ENCODE data around the gene GLS2.

Gene GLS2

DNA sequence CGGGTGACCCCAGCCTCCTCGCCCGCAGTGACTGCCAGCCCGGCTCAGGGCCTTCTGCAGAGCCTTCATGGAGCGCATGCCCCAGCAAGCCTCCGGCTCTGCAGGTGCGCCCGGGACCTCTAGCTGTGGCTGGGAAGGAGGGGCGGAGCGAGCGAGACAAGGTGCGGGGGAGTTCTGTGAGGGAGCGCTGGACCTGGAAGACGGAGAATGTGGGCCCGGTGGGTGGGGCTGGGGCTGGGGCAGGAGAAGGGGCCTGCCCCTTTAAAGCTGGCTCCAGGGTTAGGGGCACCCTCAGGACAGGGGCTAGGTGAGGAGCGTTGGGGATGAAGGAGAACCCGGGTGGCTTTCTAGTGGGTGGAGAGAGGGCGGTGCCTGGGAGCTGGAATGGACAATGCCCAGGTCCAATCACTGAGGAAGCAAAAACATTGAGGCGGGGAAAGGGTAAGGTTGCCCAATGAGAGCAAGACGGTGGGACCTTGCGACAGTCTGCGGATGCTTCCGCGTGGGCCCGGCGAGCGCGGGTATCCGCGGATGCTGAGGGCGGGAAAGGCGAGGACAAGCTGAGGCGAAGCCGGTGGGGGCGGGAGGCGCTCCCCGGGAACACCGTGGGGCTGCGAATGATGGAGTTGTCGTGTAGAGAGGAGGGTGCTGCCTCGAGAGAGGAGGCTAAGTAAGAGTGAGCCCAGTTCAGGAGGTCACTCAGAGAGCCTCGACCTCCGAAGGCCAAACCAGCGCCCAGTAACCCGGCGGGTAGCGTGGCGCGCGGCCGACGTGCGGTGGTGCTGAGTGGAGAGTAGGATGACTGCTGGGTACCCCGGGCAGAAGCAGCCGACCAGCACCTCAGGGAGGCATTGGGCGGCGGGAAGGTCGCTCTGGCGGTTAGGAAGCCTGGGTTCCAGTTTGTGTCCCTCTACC lies at the start of gene GLS2:
GLS2 (minus strand) TSS at position 121 of the 915 bp plus-strand sequence; CDS start at position 78, 43 bp downstream.
- peak; percentile 89 for DNase-seq (ENCODE audit: low read depth)

DNA sequence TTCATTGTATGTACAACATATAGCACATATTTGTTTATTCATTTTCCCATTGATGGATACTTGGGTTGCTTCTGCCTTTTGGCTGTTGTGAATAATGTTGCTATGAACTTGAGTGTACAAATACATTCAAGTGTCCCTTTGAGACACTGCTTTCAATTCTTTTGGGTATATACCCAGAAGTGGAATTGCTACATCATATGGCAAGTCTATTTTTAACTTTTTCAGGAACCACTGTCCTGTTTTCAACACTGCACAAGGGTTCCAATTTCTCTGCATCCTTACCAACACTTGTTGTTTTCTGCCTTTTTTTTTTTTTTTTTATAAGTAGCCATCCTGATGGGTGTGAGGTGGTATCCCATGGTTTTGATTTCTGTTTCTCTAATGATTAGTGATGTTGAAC lies 49.6 kb upstream of the GLS2 start:
- no peak for DNase-seq (ENCODE audit: low read depth)
- TF ChIP-seq, protein P1, sequence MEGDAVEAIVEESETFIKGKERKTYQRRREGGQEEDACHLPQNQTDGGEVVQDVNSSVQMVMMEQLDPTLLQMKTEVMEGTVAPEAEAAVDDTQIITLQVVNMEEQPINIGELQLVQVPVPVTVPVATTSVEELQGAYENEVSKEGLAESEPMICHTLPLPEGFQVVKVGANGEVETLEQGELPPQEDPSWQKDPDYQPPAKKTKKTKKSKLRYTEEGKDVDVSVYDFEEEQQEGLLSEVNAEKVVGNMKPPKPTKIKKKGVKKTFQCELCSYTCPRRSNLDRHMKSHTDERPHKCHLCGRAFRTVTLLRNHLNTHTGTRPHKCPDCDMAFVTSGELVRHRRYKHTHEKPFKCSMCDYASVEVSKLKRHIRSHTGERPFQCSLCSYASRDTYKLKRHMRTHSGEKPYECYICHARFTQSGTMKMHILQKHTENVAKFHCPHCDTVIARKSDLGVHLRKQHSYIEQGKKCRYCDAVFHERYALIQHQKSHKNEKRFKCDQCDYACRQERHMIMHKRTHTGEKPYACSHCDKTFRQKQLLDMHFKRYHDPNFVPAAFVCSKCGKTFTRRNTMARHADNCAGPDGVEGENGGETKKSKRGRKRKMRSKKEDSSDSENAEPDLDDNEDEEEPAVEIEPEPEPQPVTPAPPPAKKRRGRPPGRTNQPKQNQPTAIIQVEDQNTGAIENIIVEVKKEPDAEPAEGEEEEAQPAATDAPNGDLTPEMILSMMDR (IDR thresholded peaks at IDR 0.05; ENCODE audit: insufficient read depth, low read depth, low read length, missing control alignments) = no peak
- peak overlapping the region; percentile 8 for H3K4me3 ChIP-seq (ENCODE audit: low read length)

More for the DNA sequence above, at the start of gene GLS2:
- peak within 1 kb of the TSS; percentile 58 for H3K4me3 ChIP-seq (ENCODE audit: low read length)
- TF ChIP-seq, protein P1 (IDR thresholded peaks at IDR 0.05; ENCODE audit: insufficient read depth, low read depth, low read length, missing control alignments) = no peak

DNA sequence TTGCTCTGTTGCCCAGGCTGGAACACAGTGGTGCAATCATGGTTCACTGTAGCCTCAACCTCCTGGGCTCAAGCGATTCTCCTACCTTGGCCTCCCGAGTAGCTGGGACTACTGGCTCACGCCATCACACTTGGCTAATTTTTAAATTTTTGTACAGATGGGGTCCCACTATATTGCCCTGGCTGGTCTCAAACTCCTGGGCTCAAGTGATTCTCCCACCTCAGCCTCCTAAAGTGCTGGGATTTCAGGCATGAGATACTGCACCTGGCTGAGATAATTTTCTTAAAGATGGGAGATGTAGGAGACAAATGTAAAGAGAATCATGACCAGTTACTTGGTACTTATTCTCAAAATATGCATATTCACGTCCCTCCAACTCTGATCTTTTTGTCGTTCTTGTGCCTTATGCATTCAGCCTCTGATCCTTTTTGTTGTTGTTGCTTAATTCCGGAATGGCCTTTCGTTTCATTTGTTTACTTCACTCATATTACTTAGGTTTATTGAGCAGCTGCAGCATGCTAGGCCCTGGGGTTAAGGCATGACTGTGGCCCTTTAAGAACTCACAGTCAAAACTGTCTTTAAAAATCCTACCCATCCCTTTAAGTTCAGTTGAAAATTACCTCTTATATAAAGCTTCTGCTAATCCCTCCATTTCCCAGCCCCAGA lies 42.6 kb upstream of the GLS2 start:
- H3K4me3 ChIP-seq (ENCODE audit: low read length) = no peak overlapping the region
- TF ChIP-seq, protein P1 (IDR thresholded peaks at IDR 0.05; ENCODE audit: insufficient read depth, low read depth, low read length, missing control alignments) = no peak
- no peak for DNase-seq (ENCODE audit: low read depth)

DNA sequence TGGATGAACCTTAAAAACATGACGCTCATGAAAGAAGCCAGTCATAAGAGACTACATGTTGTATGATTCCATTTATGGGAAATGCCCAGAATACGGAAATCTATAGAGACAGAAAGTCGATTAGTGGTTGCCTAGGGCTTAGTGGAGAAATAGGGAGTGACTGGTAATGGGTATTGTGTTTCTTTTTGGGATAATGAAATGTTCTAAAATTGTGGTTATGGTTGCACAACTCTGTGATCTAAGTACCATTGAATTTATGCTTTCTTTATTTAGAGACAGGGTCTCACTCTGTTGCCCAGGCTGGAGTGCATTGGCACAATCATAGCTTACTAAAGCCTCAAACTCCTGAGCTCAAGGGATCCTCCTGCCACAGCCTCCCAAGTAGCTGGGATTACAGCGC lies 41.7 kb upstream of the GLS2 start:
- TF ChIP-seq, protein P1 (IDR thresholded peaks at IDR 0.05; ENCODE audit: insufficient read depth, low read depth, low read length, missing control alignments) = no peak
- peak; percentile 35 for DNase-seq (ENCODE audit: low read depth)
- no peak overlapping the region for H3K4me3 ChIP-seq (ENCODE audit: low read length)

DNA sequence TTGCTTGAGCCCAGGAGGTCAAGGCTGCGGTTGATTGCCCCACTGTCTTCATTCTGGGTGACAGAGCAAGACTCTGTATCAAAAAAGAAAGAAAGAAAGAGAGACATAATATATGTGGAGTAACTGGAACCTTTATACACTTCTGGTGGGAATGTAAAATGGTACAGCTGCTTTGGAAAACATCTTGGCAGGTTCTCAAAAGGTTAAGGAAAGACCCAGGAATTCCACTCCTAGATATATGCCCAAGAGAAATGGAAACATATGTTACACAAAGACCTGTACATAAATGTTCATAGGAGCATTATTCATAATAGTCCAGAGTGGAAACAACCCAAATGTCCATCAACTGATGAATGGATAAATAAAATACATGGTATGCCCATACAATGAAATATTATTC lies 40.9 kb upstream of the GLS2 start:
- DNase-seq (ENCODE audit: low read depth) = no peak
- H3K4me3 ChIP-seq (ENCODE audit: low read length) = no peak overlapping the region
- TF ChIP-seq, protein P1 (IDR thresholded peaks at IDR 0.05; ENCODE audit: insufficient read depth, low read depth, low read length, missing control alignments) = no peak

DNA sequence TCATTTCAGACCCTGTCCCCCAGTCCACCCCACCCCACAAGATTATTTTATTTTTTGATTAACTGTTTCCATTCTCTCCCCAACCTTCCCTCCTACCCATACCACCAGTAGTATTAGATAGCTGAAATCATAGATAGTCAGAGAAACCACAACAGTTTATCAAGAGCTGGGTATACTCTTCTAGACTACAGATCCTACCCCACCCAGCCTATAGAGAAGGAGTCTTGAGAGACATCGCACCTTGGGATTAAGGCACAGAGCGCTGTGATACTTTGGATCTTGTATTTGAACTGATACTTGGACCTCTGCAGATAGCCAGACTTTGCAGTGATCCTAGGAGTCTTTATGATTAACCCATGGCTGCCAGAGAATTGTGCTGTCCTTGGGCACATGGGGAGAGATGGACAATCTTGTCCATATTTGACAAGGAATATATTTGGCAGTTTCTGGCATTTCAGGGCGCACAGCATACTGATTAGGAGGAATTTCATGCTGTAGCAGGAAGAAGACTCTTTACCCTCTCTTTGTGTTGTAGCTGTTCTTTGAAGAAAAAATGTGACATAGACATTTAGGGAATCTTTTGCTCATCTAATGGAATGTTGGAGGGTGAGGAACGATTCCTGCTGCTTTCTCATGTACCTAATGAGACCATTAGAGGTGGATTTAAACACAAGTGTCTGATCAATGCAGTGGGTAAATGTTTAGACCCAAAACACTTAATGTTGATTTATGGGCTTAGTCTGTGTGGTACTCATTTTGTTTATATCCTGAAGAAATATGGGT lies 34.6 kb upstream of the GLS2 start:
- TF ChIP-seq, protein P1 (IDR thresholded peaks at IDR 0.05; ENCODE audit: insufficient read depth, low read depth, low read length, missing control alignments) = no peak
- H3K4me3 ChIP-seq (ENCODE audit: low read length) = peak overlapping the region; percentile 54
- peak; percentile 29 for DNase-seq (ENCODE audit: low read depth)

Measured in epithelial cell of esophagus (primary cell).